GM21423 (cell line): ENCODE measurements around the gene KRTAP10-3.

ENCODE experiments used
- ATAC-seq: cut with Tn5 transposase; IDR thresholded peaks from one replicate; pipeline ENCODE4 v1.9.1; 2021; ENCODE audit warnings: mild to moderate bottlenecking, moderate library complexity; ENCODE audit not compliant: unreplicated experiment

The KRTAP10-3 gene

GRCh38 chr21:44508711-44509445, 49.7 kb downstream of the KRTAP10-3 start:
- ATAC-seq = no peak

DNA sequence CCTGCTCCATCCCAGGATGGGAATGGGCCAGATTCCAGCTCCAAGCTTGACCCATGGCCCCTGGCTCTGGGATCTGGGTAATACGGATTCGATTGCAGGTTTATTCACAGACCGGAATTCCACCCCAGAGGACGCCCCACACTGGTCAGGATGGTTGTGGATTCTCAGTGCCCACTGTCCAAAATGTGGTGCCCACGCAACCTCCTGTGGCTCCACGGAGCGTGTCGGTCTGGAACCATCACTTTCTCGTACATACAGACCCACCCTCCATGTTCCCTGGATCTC, 50.2 kb downstream of the KRTAP10-3 start:
- ATAC-seq = no peak
